ENCODE measurements around the gene COL5A3. TPM values are rescaled to one million over a fixed set of nuclear protein-coding genes. Genes with fewer than 3 reads are reported as not detected.

The COL5A3 gene
- total RNA-seq, 6 donors from 2014 or later: 1.3 to 31.4 (median 11.2) TPM

- Histone ChIP-seq H3K27me3 (no peaks in the 10 kb centered on the region), H3K36me3 (no peaks in the 10 kb centered on the region), H3K4me3 (no peak overlapping the region), H3K27ac (peak overlapping the region; percentile 21 to 67 (median 29)), H3K4me1 (peaks cover 0 to 8% (median 0%) of the 10 kb centered on the region in 4 donors), H3K9me3 (peaks cover 0 to 11% (median 2%) of the 10 kb centered on the region in 4 donors)
- DNase-seq (peak; percentile 27 to 69), ATAC-seq (ENCODE audit: low FRiP score in 2 of 2) (peak; percentile 71 to 96)
- TF ChIP-seq EP300 (IDR thresholded peaks at IDR 0.05) (no peak), POLR2AphosphoS5 (IDR thresholded peaks at IDR 0.05) (peak; percentile 30 to 54), POLR2A (IDR thresholded peaks at IDR 0.05) (no peak), CTCF (IDR thresholded peaks at IDR 0.05) (no peak)
- WGBS, 2 donors: 28 to 40% methylated on average over 18 of the region's 18 CpGs
Measured at GRCh38 chr19:9945319-9945966, 64.9 kb downstream of the COL5A3 start.

- no peak for TF ChIP-seq CTCF (IDR thresholded peaks at IDR 0.05)
- TF ChIP-seq EP300 (IDR thresholded peaks at IDR 0.05): no peak
- Histone ChIP-seq H3K9me3 (peaks cover 0 to 11% (median 2%) of the 10 kb centered on the region in 4 donors), H3K36me3 (no peaks in the 10 kb centered on the region), H3K4me1 (peaks cover 0 to 8% (median 0%) of the 10 kb centered on the region in 4 donors), H3K4me3 (no peak overlapping the region), H3K27me3 (no peaks in the 10 kb centered on the region), H3K27ac (no peak overlapping the region)
- DNase-seq: no peak
- ATAC-seq (ENCODE audit: low FRiP score in 2 of 2): no peak
- 78 to 83% methylated on average over 6 of the region's 6 CpGs for WGBS, 2 donors
Measured at GRCh38 chr19:9943744-9944143, 66.6 kb downstream of the COL5A3 start.

DNA sequence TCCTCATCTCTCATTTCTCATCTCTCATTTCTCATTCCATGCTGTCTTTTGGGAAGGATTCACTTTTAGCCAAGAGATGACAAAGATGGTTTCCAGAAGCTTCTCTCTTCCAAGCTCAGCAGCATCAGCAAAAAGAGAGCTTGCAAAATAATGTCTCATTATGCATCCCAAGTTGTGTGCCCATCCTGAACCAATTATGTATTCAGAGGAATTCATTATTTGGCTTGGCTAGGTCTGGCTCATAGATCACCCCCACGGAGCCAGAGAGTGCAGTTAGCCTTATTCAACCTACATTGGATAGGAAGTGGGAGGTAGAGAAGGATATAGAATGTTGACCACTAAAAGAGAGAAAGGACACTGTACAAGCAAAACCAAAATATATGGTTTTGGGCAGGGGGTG lies 68.6 kb downstream of the COL5A3 start:
- peaks cover 0 to 11% (median 4%) of the 10 kb centered on the region in 4 donors for H3K27me3 ChIP-seq
- peaks cover 2 to 11% (median 4%) of the 10 kb centered on the region in 4 donors for H3K4me1 ChIP-seq
- ATAC-seq (ENCODE audit: low FRiP score in 2 of 2): no peak
- peaks cover 0 to 11% (median 2%) of the 10 kb centered on the region in 4 donors for H3K9me3 ChIP-seq
- H3K36me3 ChIP-seq: no peaks in the 10 kb centered on the region
- no peak overlapping the region for H3K27ac ChIP-seq
- no peak for TF ChIP-seq EP300 (IDR thresholded peaks at IDR 0.05)
- no peak for TF ChIP-seq POLR2AphosphoS5 (IDR thresholded peaks at IDR 0.05)
- no peak for TF ChIP-seq POLR2A (IDR thresholded peaks at IDR 0.05)
- no peak for TF ChIP-seq CTCF (IDR thresholded peaks at IDR 0.05)
- WGBS, 2 donors: 71 to 85% methylated on average over 1 of the region's 1 CpG
- DNase-seq: no peak
- H3K4me3 ChIP-seq: no peak overlapping the region

GRCh38 chr19:9941231-9941630 lies 69.1 kb downstream of the COL5A3 start:
- Histone ChIP-seq H3K36me3 (no peaks in the 10 kb centered on the region), H3K9me3 (peaks cover 0 to 11% (median 2%) of the 10 kb centered on the region in 4 donors), H3K27me3 (peaks cover 0 to 15% (median 6%) of the 10 kb centered on the region in 4 donors), H3K27ac (no peak overlapping the region), H3K4me1 (peaks cover 5 to 15% (median 8%) of the 10 kb centered on the region in 4 donors), H3K4me3 (no peak overlapping the region)
- DNase-seq: no peak
- 22 to 55% methylated on average over 1 of the region's 1 CpG for WGBS, 2 donors
- ATAC-seq (ENCODE audit: low FRiP score in 2 of 2): no peak
- TF ChIP-seq CTCF (IDR thresholded peaks at IDR 0.05) (no peak), POLR2AphosphoS5 (IDR thresholded peaks at IDR 0.05) (no peak), POLR2A (IDR thresholded peaks at IDR 0.05) (no peak), EP300 (IDR thresholded peaks at IDR 0.05) (no peak)

DNA sequence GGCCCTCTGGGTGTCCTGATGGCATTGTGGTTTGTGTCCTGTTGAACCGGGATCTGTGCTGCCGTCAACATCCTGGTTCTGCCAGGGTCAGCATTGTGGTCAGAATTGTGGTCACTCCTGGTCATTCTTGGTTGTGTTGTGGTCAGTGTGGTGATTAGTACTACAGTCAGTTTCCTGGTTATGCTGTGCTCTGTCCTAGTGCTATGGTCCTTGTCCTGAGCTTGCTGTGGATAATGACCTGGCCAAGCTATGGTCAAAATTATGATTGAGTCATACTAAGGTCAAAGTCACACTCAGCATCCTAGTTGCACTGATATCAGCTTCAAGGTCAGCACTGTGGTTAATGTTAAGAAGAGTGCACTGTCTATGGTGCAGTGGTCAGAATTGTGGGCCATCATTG lies 69.5 kb downstream of the COL5A3 start:
- peaks cover 0 to 20% (median 9%) of the 10 kb centered on the region in 4 donors for H3K27me3 ChIP-seq
- no peak for TF ChIP-seq POLR2AphosphoS5 (IDR thresholded peaks at IDR 0.05)
- no peak for TF ChIP-seq CTCF (IDR thresholded peaks at IDR 0.05)
- TF ChIP-seq EP300 (IDR thresholded peaks at IDR 0.05): no peak
- TF ChIP-seq POLR2A (IDR thresholded peaks at IDR 0.05): no peak
- H3K4me1 ChIP-seq: peaks cover 8 to 16% (median 12%) of the 10 kb centered on the region in 4 donors
- WGBS, 2 donors: 61 to 70% methylated on average over 2 of the region's 2 CpGs
- no peak overlapping the region for H3K4me3 ChIP-seq
- DNase-seq (no peak), ATAC-seq (ENCODE audit: low FRiP score in 2 of 2) (no peak)
- H3K9me3 ChIP-seq: peaks cover 0 to 11% (median 2%) of the 10 kb centered on the region in 4 donors
- no peak overlapping the region for H3K27ac ChIP-seq
- no peaks in the 10 kb centered on the region for H3K36me3 ChIP-seq

All from upper lobe of left lung (tissue), 6 donors.